ENCODE measurements around the gene ADPRHL1.
"Not testable (repeated sequence)": the region's sequence is repeated elsewhere in the genome, so short reads cannot be mapped to it uniquely, and the experiment has no call there.

The ADPRHL1 gene

DNA sequence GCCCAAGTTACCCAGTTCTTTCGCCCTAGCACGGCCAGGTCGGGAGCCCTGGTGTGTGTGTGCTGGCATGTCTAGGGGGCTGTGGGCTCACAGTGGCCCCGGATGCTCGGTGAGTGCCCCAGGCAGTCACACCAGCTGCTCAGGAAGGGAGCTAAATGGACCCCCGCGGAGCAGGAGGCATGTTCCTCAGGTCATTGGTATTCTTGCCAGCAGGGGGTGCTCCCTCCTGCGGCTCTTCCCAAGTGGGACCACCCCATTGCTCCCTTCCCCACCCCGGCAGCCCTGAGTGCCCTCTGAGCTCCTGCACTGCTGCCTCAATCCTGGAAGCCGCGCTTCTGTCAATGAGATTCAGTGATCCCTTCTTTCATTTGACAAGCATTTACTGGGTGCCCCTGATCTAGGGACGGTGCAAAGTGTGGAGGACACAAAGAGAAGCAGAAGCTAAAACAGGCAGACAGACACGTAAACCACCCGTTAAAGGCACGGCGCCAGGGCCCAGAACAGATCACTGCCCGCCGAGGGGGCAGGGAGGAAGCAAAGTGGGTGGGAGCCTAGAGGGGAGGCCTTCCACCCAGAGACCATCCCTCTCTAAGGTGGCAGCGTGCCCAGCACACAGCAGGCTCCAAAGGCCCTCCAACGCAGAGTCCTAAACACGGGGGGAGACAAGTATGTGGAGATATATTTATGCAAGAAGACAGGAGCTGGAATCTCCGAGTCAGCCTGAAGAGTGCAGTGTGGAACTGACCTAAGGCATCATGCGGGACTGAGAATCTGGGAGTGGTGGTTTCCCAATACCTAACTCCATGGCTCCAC lies 5.2 kb upstream of the ADPRHL1 start:
- in situ Hi-C loops (cut with HindIII; ENCODE audit: low sequenced_read_pairs) = no loop called here

DNA sequence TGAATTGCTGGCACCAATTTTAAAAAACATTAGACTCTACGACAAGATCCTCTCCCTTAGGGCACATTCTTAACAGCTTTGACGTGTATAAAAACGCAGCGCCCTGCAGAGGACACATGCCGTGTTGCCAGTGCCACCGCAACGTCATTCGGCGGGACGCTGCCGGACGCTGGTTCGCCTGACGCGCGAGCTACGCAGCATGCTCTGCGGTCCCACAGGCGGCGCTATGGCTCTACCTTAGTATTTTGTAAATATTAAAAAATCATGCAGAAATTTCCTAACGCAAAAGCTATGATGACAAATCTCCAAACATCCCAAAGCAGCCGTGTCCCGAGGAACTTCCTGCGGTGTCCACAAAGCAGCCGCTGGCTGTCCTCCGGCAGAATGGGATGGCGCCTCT lies 4.2 kb upstream of the ADPRHL1 start:
- in situ Hi-C loops (cut with HindIII; ENCODE audit: low sequenced_read_pairs) = no loop called here

DNA sequence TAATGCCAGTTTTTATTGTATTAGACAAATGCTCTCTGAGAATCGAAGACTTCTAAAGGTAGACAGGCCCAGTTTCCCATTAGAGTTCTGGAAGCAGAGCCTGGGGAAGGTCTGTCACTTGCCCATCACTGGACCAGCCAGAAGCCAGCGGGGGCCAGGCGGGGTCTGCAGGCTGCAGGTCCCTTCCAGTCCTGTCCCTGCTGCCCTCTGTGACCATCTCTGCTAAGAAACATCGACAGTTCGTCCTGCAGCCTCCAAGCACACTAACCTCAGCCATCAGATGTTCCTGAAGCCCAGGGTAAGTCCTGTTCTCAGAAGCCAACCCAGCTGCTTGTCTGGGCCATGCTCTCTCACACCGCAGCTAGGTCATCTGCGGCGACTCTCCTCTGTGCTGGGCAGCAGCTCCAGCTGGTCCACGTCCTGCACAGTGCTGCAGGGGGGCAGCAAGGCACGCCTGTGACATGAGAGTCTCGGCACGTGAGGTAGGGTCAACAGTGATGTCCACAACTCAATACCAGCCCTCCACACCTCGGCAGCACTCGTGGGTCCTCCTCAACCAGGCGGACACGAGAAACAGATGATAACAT lies 2.9 kb upstream of the ADPRHL1 start:
- in situ Hi-C loops (cut with HindIII; ENCODE audit: low sequenced_read_pairs) = no loop called here

DNA sequence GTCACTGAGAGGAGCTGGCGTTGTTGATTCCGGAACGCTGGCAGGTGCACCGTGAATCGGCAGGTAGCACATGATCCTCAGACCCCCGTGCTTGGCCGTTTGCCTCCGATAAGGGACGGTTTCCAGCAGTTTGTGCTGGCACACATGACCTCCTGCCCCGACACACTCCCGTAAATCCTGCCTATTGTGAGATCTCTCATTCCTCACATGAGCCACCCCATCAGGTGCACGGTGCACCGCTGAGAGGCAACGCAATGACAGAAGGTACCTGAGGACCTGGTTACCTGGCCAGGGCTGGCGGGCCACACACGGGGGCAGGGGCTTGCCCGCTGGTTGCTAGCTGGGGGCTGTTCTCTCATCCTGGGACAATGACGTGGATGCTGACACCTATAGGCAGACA lies 2.1 kb upstream of the ADPRHL1 start:
- in situ Hi-C loops (cut with HindIII; ENCODE audit: low sequenced_read_pairs) = no loop called here

DNA sequence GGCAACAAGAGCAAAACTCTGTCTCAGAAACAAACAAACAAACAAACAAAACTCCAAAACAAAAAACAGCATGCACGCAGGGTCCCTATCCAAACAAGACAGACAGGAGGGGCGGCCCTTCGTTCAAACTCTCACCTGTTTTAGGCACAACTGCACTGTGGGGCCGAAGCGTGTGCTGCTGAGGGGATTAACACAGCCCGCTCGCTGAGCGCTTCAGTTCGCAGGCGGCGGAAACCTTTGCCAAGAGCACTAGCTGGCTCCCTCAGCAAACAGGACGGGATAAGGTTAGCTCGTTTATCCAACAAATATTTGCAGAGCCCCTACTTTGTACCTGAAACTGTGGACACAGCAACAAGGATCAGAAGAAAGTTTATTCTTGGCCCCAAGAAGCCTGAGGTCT lies 1.6 kb upstream of the ADPRHL1 start:
- in situ Hi-C loops (cut with HindIII; ENCODE audit: low sequenced_read_pairs) = no loop called here

DNA sequence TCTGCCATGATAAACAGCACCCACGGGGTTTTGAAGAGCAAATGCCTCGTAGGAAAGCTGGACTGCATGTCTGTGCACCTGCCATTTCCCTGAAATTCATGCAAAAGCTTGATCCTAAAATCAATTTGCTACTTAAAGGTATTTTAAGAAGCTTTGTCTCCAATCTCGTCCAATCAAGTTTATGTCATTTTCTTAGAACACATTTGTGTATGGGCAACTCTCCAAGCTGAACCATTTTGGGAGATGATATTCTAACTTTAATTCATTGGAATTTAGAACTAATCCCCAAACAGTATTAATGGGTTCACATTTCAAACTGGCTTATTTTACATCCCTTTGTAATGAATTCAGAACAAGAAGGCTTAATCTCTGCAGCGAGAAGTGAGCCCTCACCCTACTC lies 822 bp downstream of the ADPRHL1 start:
- in situ Hi-C loops (cut with HindIII; ENCODE audit: low sequenced_read_pairs) = no loop called here

DNA sequence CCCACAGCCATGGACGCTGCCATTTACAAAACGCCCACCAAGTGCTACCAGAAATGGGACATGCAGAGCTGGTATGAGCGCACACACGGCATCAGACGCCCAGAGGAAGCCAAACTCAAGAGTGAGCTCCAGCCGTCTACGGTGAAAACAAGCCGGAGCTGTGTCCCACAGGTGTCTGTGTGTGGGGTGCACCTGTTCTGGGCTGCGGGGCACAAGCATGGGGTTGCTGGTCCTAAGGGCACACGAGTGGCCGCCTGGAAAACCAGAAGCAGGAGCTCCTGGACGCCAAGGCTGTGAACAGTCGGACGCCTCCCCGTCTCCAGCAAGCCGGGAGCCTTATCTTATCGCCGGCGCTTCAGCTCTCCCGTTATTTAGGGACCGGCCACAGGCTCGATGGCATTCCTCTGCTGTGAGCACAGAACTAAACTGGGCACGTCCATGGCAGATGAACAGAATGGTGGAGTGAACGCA lies 1.3 kb downstream of the ADPRHL1 start:
- in situ Hi-C loops (cut with HindIII; ENCODE audit: low sequenced_read_pairs) = no loop called here

DNA sequence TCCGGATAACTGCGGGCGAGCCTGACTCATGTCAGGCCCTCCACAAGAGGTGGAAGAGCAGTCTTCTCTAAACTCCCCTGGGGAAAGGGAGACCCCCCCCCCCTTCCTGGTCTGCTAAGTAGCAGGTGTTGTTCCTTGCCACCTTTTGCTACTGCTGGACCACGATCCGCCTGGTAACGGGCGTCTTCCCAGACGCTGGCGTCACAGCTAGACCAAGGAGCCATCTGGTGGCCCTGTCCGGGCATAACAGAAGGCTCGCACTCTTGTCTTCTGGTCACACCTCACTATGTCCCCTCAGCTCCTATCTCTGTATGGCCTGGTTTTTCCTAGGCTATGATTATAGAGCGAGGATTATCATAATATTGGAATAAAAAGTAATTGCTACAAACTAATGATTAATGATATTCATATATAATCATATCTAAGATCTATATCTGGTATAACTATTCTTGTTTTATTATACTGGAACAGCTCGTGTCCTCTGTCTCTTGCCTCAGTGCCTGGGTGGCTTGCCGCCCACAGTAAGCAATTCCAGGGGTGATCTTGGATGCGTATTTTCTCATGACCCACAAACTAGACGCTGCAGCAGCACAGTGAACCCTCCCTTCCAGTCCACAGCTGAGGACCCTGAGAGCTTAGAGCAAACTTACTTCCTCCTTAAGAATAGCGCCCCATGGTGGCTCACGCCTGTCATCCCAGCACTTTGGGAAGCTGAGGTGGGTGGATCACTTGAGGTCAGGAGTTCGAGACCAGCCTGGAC lies 2.2 kb downstream of the ADPRHL1 start:
- in situ Hi-C loops (cut with HindIII; ENCODE audit: low sequenced_read_pairs) = not testable (repeated sequence)

DNA sequence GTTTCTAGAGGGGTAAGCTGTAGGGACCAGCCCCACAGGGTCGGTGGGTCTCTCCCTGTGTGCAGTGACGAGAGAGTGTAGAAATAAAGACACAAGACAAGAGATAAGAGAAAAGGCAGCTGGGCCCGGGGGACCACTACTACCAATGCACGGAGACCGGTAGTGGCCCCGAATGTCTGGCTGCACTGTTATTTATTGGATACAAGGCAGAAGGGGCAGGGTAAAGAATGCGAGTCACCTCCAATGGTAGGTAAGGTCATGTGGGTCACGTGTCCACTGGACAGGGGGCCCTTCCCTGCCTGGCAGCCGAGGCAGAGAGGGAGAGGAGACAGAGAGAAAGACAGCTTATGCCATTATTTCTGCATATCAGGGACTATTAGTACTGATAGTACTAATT lies 2.9 kb downstream of the ADPRHL1 start:
- in situ Hi-C loops (cut with HindIII; ENCODE audit: low sequenced_read_pairs) = not testable (repeated sequence)

DNA sequence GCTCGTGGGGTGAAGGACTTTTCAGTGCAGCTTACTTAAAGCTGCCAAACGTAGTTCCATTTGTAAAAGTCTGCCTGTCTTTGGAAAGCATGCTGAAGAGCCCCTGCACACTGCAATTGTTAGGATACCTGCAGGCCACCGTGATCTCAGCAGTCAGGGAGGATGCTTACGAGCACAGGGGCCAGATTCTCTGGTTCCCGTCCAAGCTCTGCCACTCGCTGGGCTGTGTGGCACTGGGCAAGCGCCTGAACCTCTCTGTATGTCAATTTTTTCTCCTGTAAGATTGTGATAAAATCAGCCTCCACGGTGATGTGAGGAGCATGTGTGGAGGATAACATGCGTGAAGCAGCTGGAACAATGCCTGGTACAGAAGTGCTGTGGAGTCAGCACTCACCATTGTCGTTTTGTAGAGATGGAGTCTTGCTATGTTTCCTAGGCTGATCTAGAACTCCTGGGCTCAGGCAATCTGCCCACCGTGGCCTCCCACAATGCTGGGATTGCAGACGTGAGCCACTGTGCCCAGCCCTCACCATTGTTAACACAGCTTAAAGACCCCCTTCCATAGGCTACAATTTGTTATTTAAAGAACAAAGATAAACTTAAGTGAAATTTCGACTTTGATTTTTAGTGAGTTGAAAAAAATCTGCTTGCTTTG lies 3.5 kb downstream of the ADPRHL1 start:
- in situ Hi-C loops (cut with HindIII; ENCODE audit: low sequenced_read_pairs) = no loop called here

DNA sequence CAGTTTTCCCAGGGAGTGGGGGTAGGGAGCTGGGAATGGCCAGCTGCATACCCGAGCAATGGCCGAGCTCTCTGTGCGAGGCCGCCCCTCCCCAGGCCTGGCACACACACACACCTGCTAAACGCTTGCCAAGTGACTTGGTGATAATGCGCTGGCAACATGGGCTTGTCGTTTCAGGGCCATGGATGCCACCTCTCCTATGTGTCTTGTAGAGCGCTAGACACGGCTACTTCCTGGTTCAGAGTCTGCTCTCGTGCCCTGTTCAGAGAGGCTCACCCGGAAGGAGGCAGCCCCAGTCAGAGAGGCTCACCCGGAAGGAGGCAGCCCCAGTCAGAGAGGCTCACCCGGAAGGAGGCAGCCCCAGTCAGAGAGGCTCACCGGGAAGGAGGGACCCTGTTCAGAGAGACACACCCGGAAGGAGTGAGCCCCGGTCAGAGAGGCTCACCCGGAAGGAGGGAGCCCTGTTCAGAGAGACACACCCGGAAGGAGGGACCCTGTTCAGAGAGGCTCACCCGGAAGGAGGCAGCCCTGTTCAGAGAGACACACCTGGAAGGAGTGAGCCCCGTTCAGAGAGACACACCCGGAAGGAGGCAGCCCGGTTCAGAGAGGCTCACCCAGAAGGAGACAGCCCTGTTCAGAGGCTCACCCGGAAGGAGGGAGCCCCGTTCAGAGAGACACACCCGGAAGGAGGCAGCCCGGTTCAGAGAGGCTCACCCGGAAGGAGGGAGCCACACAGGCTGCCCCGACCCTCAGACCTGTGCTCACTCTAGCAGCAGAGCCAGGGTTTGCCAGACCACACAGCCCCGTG lies 4.2 kb downstream of the ADPRHL1 start:
- in situ Hi-C loops (cut with HindIII; ENCODE audit: low sequenced_read_pairs) = no loop called here

DNA sequence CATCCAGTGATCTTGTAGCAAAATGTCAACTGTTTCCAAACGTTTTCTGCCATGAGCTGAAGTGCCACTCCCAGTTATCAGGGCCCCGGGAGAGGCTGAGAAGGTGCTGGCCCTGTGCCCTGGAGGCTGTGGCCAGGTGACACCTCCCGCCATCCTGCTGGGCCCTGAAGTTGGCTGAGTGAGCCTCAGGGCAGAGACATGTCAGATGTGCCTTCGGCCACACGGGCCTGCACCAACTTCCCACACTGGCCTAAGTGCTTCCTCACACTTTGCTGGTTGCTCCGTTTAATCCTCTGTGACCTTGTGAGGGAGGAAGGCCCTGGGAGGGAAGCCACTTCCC lies 4.8 kb downstream of the ADPRHL1 start:
- in situ Hi-C loops (cut with HindIII; ENCODE audit: low sequenced_read_pairs) = no loop called here

DNA sequence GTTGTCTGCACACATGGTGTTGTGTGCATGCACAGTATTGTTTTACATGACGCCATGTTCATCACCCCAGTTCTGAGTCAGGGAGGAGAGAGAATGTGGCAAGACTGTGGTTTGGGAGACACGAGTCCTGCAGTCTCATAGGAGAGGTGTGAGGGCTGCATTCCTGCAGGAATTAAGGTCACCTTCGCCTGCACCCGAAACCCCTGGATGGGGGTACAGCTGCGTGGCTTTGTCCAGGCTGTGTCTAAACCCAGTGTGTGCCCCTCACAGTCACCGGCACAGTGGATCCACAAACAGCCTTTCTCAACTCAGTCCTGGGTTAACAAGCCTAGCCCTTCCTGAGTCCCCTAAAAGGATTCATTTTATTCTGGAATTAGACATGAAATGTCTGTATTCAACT lies 5.7 kb downstream of the ADPRHL1 start:
- in situ Hi-C loops (cut with HindIII; ENCODE audit: low sequenced_read_pairs) = no loop called here

DNA sequence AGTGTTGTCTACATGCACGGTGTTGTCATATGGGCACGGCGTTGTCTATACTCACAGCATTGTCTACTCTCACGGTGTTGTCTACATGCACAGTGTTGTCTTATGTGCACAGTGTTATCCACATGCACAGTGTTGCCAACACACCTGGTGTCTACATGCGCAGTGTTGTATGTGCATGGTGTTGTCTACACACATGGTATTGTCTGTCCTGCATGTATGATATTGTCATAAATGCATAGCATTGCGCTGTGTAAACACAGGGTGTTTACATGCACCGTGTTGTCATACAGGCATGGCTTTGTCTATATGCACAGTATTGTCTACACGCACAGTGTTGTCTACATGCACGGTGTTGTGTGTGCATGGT lies 6.8 kb downstream of the ADPRHL1 start:
- in situ Hi-C loops (cut with HindIII; ENCODE audit: low sequenced_read_pairs) = no loop called here

DNA sequence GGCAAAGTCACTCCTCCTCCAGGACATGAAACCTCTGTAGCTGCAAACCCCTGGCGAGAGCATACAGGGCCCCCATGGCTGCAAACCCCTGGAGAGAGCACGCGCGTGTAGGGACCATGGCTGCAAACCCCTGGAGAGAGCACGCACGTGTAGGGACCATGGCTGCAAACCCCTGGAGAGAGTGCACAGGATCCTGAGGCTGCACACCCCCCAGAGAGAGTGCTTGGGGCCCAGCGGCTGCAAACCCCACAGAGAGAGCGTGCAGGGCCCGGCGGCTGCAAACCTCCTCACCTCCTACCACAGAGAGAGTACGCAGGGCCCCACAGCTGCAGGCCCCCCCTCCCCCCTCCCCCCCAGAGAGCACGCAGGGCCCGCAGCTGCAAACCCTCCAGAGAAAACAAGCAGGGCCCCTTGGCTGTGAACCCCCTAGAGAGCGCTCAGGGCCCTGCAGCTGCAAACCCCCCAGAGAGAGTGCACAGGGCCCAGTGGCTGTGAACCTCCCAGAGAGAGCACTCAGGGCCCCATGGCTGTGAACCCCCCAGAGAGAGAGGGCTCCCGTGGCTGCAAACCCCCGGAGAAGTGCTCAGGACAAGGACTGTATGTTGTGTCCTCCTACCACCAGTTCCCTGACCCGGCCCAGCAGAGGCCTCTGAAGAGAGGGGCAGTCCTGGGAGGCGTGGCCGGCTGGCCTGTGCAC lies 7.3 kb downstream of the ADPRHL1 start:
- in situ Hi-C loops (cut with HindIII; ENCODE audit: low sequenced_read_pairs) = no loop called here

DNA sequence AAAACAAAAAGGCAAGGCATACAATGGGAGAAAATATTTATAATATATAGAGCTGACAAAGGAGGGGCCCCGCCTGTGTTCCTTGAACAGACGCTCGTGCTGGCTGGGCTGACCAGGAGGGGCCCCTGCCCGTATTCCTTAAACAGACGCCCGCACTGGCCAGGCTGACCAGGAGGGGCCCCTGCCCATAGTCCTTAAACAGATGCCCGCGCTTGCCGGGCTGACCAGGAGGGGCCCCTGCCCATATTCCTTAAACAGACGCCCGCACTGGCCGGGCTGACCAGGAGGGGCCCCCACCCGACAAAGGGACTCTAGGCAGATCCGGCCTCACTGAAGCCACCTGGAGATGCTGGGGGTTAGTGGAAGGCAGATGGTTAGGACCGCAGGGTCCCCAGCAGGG lies 9.3 kb downstream of the ADPRHL1 start:
- in situ Hi-C loops (cut with HindIII; ENCODE audit: low sequenced_read_pairs) = loop anchor here (5.0 kb wide), 2 partner anchors 43 to 47 kb away; no protein-coding TSS in a partner anchor

DNA sequence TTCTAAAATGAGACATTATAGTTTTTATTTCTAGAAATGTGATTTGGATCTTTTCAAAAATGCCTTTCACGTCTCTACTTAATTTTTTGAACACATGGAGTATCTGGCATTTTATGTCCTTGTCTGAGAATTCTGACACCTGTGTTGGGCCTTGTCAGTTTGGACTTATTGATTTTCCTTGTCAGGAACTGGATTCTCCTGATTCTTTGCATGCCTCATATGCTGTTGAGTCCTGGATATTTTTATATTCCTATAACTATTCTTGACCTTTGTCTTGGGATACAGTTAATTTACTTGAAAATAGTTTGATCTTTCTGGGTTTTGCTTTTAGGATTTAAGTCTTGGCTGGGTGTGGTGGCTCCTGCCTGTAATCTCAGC lies 10.3 kb downstream of the ADPRHL1 start:
- in situ Hi-C loops (cut with HindIII; ENCODE audit: low sequenced_read_pairs) = loop anchor here (5.0 kb wide), 2 partner anchors 44 to 46 kb away; no protein-coding TSS in a partner anchor

DNA sequence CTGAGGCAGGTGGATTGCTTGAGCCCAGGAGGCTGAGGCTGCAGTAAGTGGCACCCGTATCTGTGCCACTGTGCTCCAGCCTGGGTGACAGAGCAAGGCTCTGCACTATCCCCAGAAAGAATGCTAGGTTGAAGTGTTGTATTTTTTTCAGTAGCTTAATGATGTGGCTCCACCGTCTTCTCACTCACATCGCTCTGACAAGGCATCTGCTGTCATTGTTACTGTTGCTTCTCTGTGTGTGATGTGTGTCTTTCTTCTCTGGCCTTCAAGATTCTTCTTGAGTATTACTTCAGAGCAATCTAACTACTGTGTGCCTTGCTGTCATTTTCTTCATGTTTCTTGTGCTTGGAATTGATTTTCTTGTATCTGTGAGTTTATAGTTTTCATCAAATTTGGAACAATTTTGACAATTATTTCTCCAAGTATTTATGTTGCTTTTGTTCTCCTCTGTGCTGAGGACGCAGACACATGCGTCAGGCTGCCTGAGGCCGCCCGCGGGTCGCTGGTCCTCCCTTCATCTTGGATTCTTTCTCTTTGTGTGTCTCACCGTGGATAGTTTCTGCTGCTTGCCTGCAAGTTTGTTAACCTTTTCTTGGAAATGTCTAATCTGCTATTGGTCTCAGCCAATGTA lies 10.8 kb downstream of the ADPRHL1 start:
- in situ Hi-C loops (cut with HindIII; ENCODE audit: low sequenced_read_pairs) = loop anchor here (5.0 kb wide), 2 partner anchors 45 kb away; no protein-coding TSS in a partner anchor

DNA sequence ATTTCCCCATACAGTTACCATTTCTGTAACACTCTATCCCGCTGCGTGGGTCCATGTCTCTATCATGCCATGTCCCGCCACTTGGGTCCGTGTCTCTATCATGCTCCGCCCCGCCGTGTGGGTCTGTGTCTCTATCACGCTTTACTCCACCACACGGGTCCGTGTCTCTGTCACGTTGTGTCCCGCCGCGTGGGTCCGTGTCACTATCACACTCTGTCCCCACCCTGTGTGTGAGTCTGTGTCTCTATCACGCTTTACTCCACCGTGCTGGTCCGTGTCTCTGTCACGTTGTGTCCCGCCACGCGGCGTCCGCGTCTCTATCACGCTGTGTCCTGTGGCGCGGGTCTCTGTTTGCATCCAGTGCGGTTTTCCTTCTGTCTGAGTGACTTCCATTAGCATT lies 11.6 kb downstream of the ADPRHL1 start:
- in situ Hi-C loops (cut with HindIII; ENCODE audit: low sequenced_read_pairs) = loop anchor here (5.0 kb wide), 2 partner anchors 44 to 46 kb away; no protein-coding TSS in a partner anchor

All from endothelial cell of hepatic sinusoid (primary cell).